Measurements from ENCODE around the gene KCNQ4. TPM values are rescaled to one million over a fixed set of nuclear protein-coding genes. Genes with fewer than 3 reads are reported as not detected.

The KCNQ4 gene
- total RNA-seq, 1 donor from 2014 or later, result 0.78 TPM

DNA sequence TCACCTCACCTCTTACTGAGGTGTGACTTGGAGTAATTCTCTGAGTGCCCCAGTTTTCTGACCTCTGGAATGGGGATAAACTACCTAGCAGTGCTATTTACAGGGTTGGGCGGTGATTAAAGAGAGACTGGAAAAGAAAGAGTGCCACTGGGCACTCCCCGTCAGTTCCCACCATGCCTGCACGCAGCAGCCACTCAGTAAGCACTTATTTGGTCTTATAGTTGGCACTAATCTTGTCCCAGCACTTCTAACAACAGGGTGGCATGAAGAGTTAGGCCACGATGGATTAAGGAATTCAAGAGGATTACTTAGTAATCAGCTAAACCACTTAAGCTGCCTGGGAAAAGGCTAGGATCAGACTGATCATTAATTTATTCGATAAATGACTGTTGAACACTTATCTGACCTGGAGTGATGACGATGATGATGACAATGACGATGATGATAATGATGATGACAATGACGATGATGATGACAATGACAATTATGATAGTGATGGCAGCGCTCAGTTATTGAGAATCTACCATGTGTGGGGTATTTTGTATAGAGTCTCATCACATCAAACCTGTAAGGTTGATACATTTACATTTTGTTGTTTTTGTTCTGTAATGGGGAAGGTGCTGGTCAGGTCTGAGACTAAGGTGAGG lies 73.2 kb downstream of the KCNQ4 start:
- Mint-ChIP-seq H3K27me3 (ENCODE audit: low read depth) (peaks cover 34% of the 10 kb centered on the region), H3K27ac (no peak overlapping the region), H3K4me1 (peaks cover 5% of the 10 kb centered on the region), H3K4me3 (no peak overlapping the region), H3K36me3 (no peaks in the 10 kb centered on the region), H3K9me3 (no peaks in the 10 kb centered on the region)
- DNase-seq (ENCODE audit: low spot score in 2 of 2, unreplicated experiment in 2 of 2), result no peak
- TF ChIP-seq, protein P1, sequence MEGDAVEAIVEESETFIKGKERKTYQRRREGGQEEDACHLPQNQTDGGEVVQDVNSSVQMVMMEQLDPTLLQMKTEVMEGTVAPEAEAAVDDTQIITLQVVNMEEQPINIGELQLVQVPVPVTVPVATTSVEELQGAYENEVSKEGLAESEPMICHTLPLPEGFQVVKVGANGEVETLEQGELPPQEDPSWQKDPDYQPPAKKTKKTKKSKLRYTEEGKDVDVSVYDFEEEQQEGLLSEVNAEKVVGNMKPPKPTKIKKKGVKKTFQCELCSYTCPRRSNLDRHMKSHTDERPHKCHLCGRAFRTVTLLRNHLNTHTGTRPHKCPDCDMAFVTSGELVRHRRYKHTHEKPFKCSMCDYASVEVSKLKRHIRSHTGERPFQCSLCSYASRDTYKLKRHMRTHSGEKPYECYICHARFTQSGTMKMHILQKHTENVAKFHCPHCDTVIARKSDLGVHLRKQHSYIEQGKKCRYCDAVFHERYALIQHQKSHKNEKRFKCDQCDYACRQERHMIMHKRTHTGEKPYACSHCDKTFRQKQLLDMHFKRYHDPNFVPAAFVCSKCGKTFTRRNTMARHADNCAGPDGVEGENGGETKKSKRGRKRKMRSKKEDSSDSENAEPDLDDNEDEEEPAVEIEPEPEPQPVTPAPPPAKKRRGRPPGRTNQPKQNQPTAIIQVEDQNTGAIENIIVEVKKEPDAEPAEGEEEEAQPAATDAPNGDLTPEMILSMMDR (IDR thresholded peaks at IDR 0.05; ENCODE audit: unreplicated experiment), result no peak

DNA sequence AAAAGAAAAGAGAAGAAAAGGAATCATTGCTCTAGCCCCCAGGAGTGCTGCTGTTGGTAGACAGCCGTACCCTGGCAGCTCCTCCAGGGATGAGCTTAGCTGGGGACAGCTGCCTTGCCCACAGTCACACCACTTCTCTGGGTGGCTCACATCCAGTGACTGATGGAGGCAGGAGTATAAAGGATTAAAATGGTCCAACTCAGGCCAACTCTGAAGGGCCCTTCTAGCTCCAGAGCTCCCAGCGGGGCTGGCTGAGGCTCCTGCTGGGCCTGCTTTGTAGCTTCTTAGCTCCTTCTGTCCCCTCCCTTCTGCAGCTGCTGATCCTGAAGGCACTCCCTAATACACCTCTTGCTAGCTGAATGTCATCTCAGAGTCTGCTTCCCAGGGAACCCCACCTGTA lies 74.2 kb downstream of the KCNQ4 start:
- no peak for DNase-seq (ENCODE audit: low spot score in 2 of 2, unreplicated experiment in 2 of 2)
- H3K36me3 Mint-ChIP-seq, result no peaks in the 10 kb centered on the region
- H3K4me3 Mint-ChIP-seq, result no peak overlapping the region
- no peaks in the 10 kb centered on the region for H3K9me3 Mint-ChIP-seq
- no peak overlapping the region for H3K27ac Mint-ChIP-seq
- H3K27me3 Mint-ChIP-seq (ENCODE audit: low read depth), result peaks cover 34% of the 10 kb centered on the region
- TF ChIP-seq, protein P1 (IDR thresholded peaks at IDR 0.05; ENCODE audit: unreplicated experiment), result no peak
- peaks cover 10% of the 10 kb centered on the region for H3K4me1 Mint-ChIP-seq

DNA sequence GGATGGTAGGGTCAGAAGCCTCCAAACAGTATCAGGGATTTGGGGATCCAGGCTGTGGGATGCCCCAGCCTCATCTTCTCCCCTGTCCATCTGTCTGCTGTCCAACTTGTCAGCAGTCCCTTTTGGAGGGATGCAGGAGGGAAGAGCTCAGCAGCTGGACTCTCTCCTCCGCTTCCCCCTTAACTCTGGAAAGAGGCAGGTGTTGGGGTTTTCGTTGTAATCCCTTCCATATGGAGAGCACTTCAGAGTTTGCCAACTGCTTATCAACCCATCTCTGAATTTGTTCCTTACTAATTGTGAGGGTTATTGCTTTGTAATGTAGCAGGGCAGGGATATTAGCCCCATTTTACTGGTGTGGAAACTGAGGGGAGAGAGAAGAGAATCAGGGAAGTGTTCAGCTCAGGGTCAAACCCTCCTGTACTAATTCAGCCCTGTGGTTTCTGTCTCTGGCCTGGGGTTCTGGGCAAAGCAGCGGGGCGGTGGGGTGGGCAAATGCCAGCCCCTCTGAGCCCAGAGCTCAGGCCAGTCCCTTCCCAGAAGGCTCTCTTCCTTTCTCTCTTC lies 75.3 kb downstream of the KCNQ4 start:
- Mint-ChIP-seq H3K4me3 (no peak overlapping the region), H3K9me3 (no peaks in the 10 kb centered on the region), H3K4me1 (peaks cover 18% of the 10 kb centered on the region), H3K36me3 (no peaks in the 10 kb centered on the region), H3K27me3 (ENCODE audit: low read depth) (peaks cover 34% of the 10 kb centered on the region), H3K27ac (no peak overlapping the region)
- TF ChIP-seq, protein P1 (IDR thresholded peaks at IDR 0.05; ENCODE audit: unreplicated experiment), result no peak
- DNase-seq (ENCODE audit: low spot score in 2 of 2, unreplicated experiment in 2 of 2), result no peak

DNA sequence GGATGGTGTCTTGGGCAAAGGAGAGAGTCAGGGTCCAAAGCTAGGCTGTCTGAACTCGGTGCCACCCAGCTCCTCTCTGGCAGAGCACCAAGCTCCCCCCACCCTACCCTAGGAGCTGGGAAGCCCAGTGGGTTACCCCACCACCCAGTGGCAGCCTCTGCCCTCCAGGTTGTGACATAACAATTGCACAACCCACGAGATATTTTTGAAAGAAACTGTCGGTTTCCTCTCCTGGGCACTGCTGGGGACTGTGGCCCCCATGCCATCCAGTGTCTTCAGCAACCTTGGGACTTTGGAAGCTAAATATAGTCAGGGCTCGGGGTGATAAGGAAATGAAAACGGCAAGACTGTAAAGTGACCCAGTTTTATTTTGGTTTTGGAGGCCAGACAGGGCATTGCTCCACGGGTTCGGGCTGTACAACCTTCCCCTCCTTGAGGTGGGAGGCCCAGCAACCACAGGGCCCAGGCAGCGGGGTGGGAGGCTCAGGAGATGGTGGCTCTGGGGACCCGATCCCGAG lies 77.2 kb downstream of the KCNQ4 start:
- no peak for DNase-seq (ENCODE audit: low spot score in 2 of 2, unreplicated experiment in 2 of 2)
- TF ChIP-seq, protein P1 (IDR thresholded peaks at IDR 0.05; ENCODE audit: unreplicated experiment), result no peak

DNA sequence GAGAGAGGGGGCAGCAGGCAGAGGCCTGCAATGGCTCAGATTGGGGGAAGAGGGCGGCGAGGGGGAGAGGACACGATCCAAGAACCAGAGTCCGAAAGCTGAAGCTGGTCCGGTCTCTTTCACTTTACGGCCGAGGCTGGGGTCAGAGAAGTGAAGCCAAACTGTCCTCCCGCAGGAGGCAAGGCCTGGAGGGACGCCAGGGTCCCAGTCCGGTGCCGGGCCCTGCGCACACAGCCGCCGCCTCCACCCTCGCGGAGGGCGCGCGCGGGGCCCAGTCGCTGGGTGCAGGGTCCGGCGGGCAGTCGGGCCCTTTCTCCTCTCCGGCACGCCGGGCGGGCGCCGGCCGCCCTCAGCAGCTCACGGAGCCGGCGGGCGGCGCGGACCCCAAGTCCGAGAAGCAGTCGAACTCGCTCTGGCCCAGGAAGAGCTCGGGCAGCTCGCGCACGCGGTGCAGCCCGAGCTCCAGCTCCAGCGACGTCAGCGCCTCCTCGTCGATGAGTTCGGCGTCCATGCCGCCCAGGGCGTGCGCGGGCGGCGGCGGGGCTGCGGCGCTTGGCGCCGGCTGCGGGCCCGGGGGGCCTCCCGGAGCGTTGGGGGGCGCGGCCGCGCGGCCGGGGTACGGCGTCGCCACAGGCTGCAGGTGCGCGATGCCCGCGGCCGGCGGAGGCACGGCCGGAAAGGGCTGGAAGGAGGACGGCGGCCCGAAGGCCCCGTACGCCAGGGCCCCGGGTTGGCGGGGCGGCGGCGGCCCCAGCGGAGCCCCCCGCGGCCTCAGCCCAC lies 77.8 kb downstream of the KCNQ4 start:
- H3K36me3 Mint-ChIP-seq, result no peaks in the 10 kb centered on the region
- peak in 1 of 2 experiments; percentile 45 for DNase-seq (ENCODE audit: low spot score in 2 of 2, unreplicated experiment in 2 of 2)
- H3K4me1 Mint-ChIP-seq, result peaks cover 21% of the 10 kb centered on the region
- peaks cover 30% of the 10 kb centered on the region for H3K27me3 Mint-ChIP-seq (ENCODE audit: low read depth)
- TF ChIP-seq, protein P1 (IDR thresholded peaks at IDR 0.05; ENCODE audit: unreplicated experiment), result no peak
- H3K9me3 Mint-ChIP-seq, result no peaks in the 10 kb centered on the region
- no peak overlapping the region for H3K27ac Mint-ChIP-seq
- peak overlapping the region; percentile 69 for H3K4me3 Mint-ChIP-seq

More for the DNA sequence above, 77.2 kb downstream of the KCNQ4 start:
- H3K27me3 Mint-ChIP-seq (ENCODE audit: low read depth), result peaks cover 34% of the 10 kb centered on the region
- H3K9me3 Mint-ChIP-seq, result no peaks in the 10 kb centered on the region
- peaks cover 18% of the 10 kb centered on the region for H3K4me1 Mint-ChIP-seq
- H3K27ac Mint-ChIP-seq, result peak overlapping the region; percentile 40
- H3K4me3 Mint-ChIP-seq, result peak overlapping the region; percentile 69
- no peaks in the 10 kb centered on the region for H3K36me3 Mint-ChIP-seq

All from mesothelial cell of epicardium (in vitro differentiated cells).